Astrocyte of the cerebellum (primary cell): ENCODE data around the gene GSS.

ENCODE experiments used
- DNase-seq: peaks from one replicate; pipeline ENCODE4 v3.0.0-alpha.2; 2011; ENCODE audit warnings: low read depth
- H3K4me3 ChIP-seq: 2 replicates; pipeline ENCODE4 v1.5.1; 2011; ENCODE audit warnings: mild to moderate bottlenecking, low read depth, low read length, moderate library complexity
- in situ Hi-C: cut with HindIII; loops from 2 replicates; pipeline ENCODE4 v1.10.0; 2017; ENCODE audit warnings: low sequenced_read_pairs
- TF ChIP-seq, protein P1 (sequence below): IDR thresholded peaks from 2 replicates; pipeline ENCODE4 v1.5.1; 2012; ENCODE audit warnings: low read length, low read depth, moderate library complexity, mild to moderate bottlenecking; ENCODE audit errors: missing control alignments

The GSS gene

DNA sequence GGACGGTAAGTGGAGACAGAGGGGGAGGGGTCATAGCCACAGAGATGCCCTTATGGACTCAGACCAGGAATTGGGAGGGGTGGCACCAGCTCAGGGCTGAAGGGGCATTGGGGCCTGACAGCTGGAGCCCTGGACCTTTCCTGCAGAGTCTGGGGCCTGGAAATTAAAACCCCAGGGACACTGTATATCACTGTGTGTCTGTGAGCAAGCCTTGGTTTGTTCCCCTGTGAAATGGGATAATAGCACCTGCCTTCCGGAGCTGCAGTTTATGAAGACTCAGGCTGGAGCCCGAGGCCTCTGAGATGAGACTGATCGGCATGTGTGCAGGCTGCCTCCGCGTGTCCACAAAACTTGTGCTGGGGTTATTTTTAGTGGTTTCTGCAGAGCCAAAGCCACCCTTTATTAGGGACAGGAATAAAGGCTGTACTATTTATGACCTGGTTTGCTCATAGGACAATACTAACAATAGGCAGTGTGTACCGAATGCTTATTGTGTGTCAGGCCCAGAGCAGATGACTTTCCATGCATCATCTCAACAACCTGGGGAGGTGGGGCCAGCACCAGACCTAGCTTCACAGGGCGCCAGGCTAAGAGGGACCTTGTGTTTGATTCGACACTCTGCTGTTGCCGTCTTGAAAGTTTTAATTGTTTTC is 22.6 kb upstream of the GSS start:
- no peak for DNase-seq
- TF ChIP-seq, protein P1, sequence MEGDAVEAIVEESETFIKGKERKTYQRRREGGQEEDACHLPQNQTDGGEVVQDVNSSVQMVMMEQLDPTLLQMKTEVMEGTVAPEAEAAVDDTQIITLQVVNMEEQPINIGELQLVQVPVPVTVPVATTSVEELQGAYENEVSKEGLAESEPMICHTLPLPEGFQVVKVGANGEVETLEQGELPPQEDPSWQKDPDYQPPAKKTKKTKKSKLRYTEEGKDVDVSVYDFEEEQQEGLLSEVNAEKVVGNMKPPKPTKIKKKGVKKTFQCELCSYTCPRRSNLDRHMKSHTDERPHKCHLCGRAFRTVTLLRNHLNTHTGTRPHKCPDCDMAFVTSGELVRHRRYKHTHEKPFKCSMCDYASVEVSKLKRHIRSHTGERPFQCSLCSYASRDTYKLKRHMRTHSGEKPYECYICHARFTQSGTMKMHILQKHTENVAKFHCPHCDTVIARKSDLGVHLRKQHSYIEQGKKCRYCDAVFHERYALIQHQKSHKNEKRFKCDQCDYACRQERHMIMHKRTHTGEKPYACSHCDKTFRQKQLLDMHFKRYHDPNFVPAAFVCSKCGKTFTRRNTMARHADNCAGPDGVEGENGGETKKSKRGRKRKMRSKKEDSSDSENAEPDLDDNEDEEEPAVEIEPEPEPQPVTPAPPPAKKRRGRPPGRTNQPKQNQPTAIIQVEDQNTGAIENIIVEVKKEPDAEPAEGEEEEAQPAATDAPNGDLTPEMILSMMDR, result no peak
- in situ Hi-C loops, result no loop called here
- H3K4me3 ChIP-seq, result no peak overlapping the region

DNA sequence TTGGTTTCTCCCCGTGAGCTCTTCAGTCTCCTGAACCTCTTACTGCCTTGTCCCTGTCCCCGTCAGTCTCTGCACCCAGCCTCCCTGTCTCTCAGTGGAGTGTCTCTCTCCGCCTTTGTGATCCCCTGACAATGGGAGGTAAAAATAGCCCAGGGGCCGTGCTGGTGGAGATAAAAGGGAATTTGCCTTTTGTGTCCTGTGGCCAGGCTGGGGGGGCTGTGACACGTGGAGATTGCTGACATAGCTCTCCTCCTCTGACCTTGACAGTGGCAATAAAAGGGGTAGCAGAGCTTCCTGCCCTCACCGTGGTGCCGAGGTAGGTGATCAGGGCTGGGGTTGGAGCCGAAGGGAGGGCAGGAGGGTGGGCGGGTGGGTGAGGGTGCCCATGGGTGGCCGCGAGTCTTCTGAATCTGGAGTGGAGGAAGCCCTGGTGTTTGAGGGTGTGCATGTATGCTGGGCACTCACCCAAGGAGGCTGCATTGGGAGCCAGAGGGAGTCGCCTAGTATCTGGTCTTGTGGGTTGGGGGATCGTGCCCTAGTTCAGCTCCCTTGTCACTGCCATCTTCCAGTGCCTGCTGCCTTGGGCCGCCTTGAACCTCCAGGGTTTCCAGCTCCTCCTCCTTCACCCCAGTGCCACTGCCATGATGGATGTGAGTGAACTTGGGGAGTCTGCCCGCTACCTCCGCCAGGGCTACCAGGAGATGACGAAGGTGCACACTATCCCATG is 21.9 kb upstream of the GSS start:
- no peak overlapping the region for H3K4me3 ChIP-seq
- TF ChIP-seq, protein P1, result no peak
- DNase-seq, result no peak
- in situ Hi-C loops, result no loop called here

DNA sequence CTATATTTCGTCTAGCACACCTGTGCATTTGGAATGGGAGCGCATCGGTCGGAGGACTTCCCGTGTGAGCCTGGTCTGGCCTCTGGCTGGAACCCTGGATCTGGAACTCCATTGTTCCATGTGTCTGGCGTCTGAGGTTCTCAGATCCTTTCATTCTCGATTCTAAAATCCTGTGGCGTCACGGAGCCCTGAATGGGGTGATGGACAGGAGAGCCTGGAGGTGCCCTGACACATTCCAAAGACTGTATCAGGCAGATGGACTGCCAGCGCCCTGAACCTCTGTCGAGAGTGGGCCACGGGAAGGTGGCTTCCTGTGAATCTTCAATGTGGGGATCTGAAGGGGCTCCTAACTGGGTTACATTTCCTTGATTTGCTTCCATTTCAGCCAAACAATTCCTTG is 20.7 kb upstream of the GSS start:
- TF ChIP-seq, protein P1, result no peak
- no peak overlapping the region for H3K4me3 ChIP-seq
- no peak for DNase-seq
- in situ Hi-C loops, result no loop called here

DNA sequence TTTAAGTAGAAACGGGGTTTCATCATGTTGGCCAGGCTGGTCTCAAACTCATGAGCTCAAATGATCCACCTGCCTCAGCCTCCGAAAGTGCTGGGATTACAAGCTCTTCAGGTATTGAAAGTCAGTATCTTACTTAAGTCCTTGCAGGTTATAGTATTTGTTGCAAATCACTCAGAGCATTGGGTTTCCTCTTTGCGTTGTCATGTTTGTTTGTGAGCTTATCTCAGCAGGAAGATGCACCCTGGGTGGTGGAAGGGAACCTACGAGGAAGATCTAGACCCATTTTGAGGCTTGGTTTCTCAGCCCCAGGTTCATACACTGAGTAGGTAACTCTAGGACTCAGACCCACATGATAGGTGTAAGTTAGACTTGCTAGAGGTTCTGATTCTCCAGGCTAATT is 18.6 kb upstream of the GSS start:
- H3K4me3 ChIP-seq, result no peak overlapping the region
- in situ Hi-C loops, result no loop called here
- TF ChIP-seq, protein P1, result no peak

DNA sequence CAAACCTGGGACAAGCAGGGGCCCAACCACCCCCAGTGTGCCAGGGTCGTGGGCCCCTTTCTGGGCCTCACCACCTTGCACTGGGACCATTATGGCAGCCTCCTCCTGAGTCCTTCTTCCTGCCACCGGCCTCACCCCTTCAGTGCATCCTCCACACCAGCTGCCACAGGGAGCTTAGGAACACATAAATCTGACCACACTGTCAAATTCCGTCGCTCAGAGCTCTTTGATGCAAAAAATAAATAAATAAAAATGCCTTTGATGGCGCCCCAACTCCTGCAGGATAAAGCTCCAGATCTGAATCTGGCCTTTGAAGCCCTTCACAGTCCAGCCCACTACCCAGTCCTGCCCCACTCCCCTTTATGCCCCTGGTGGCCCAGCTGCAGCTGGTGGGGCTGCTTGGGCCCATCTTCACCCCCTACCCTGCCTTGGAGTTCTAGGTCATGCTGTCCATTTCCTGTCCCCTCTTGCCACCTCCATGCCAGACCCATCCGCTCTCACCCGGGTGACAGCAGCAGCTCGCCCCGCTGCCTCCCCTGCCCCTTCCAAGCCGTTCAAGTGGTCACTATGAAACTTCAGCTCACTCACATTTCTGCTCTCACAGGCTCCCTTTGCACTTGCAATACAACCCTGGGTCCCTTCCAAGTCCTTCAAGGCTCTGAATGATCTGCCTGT is 16.1 kb upstream of the GSS start:
- DNase-seq, result no peak
- in situ Hi-C loops, result no loop called here

More for the DNA sequence above, 18.6 kb upstream of the GSS start:
- DNase-seq, result no peak

More for the DNA sequence above, 16.1 kb upstream of the GSS start:
- TF ChIP-seq, protein P1, result no peak
- H3K4me3 ChIP-seq, result no peak overlapping the region
